MCF 10A (cell line): Measurements from ENCODE around the gene AGT. TPM values are rescaled to one million over a fixed set of nuclear protein-coding genes. Genes with fewer than 3 reads are reported as not detected.
"Not testable (repeated sequence)": the region's sequence is repeated elsewhere in the genome, so short reads cannot be mapped to it uniquely, and the experiment has no call there.

Experiments used
- BruUV-seq: library from RNA; stranded (reverse); fragments of 400-500 nt; replicated peaks from 2 replicates; lab custom pipeline; 2021; lab: Mats Ljungman, UMichigan
- CTCF ChIA-PET: fragments of 300-600 bp; sonication (Branson Sonifier 250); formaldehyde crosslinking; extraction: SDS; loops from one replicate; lab custom pipeline; 2021; ENCODE audit warnings: antibody characterized with exemption, inconsistent platforms; lab: Yijun Ruan, JAX
- POLR2A ChIA-PET: fragments of 300-600, 350-650 bp; sonication (Branson Sonifier 250); formaldehyde crosslinking; extraction: SDS; loops from one replicate; lab custom pipeline; 2020; ENCODE audit warnings: antibody characterized with exemption, inconsistent platforms; lab: Yijun Ruan, JAX
- DNase-seq: peaks from one replicate; pipeline ENCODE4 v3.0.0-alpha.2; 2018; ENCODE audit not compliant: unreplicated experiment
- H3K27ac Mint-ChIP-seq: one replicate; pipeline ENCODE4 v1.8.0; 2022; ENCODE audit warnings: mild to moderate bottlenecking, low read depth, mixed read lengths; ENCODE audit not compliant: unreplicated experiment
- H3K27me3 Mint-ChIP-seq: one replicate; pipeline ENCODE4 v1.8.0; 2022; ENCODE audit warnings: mixed read lengths; ENCODE audit not compliant: insufficient read depth, unreplicated experiment
- H3K36me3 Mint-ChIP-seq: one replicate; pipeline ENCODE4 v1.8.0; 2022; ENCODE audit warnings: mild to moderate bottlenecking, moderate library complexity, mixed read lengths; ENCODE audit not compliant: insufficient read depth, unreplicated experiment
- H3K4me1 Mint-ChIP-seq: one replicate; pipeline ENCODE4 v1.8.0; 2022; ENCODE audit warnings: mixed read lengths; ENCODE audit not compliant: insufficient read depth, unreplicated experiment
- H3K4me3 Mint-ChIP-seq: one replicate; pipeline ENCODE4 v1.8.0; 2022; ENCODE audit warnings: mild to moderate bottlenecking, moderate library complexity, mixed read lengths; ENCODE audit not compliant: unreplicated experiment
- H3K9me3 Mint-ChIP-seq: one replicate; pipeline ENCODE4 v1.8.0; 2022; ENCODE audit warnings: mixed read lengths; ENCODE audit not compliant: unreplicated experiment
- intact Hi-C: fragments of 100-400 bp; cut with micrococcal nuclease; formaldehyde crosslinking; loops from 2 replicates; pipeline ENCODE4 v1.14.1; 2022
- total RNA-seq: library from RNA; stranded (reverse); gene quantifications from 2 replicates; pipeline ENCODE4 v1.2.3, GENCODE V29; 2022
- TF ChIP-seq, protein P1 (sequence below): fragments of 200-600 bp; IDR thresholded peaks from one replicate; pipeline ENCODE4 v1.8.0; 2022; ENCODE audit warnings: antibody characterized with exemption, mild to moderate bottlenecking; ENCODE audit not compliant: unreplicated experiment

AGT gene
- total RNA-seq, 1 experiment from 2014 or later: not detected

DNA sequence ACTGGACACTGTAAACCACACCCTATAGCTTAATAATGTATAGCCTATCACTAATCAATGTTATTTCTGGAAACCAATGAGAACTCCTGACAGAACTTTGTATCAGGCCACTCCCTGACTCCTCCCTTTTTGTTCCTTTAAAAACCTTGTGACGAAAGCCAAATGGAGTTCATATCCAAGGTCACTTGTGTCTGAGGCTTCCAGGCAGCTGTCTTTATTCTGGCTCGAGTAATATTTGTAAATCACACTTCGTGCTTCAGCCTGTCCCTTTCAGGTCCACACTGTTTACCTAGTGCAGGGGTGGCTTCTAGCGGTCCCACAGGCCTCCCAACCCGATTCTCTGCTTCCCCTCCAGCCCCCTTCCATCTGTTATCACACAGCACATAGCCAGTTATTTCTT is 17.1 kb upstream of the AGT start:
- ChIA-PET CTCF (interaction anchor here (0.6 to 1.2 kb wide), 6 partner anchors 7 to 1850 kb away, joined by 3 to 4 read pairs (median 3); no protein-coding TSS in a partner anchor), POLR2A (interaction anchor here (0.6 kb wide), 1 partner anchor 18 kb away, joined by 3 read pairs; no protein-coding TSS in a partner anchor)
- TF ChIP-seq, protein P1, sequence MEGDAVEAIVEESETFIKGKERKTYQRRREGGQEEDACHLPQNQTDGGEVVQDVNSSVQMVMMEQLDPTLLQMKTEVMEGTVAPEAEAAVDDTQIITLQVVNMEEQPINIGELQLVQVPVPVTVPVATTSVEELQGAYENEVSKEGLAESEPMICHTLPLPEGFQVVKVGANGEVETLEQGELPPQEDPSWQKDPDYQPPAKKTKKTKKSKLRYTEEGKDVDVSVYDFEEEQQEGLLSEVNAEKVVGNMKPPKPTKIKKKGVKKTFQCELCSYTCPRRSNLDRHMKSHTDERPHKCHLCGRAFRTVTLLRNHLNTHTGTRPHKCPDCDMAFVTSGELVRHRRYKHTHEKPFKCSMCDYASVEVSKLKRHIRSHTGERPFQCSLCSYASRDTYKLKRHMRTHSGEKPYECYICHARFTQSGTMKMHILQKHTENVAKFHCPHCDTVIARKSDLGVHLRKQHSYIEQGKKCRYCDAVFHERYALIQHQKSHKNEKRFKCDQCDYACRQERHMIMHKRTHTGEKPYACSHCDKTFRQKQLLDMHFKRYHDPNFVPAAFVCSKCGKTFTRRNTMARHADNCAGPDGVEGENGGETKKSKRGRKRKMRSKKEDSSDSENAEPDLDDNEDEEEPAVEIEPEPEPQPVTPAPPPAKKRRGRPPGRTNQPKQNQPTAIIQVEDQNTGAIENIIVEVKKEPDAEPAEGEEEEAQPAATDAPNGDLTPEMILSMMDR: no peak
- no peak for DNase-seq
- no peak overlapping the region for H3K4me3 Mint-ChIP-seq
- peaks cover 30% of the 10 kb centered on the region for H3K27me3 Mint-ChIP-seq
- no peaks in the 10 kb centered on the region for H3K4me1 Mint-ChIP-seq
- no peaks in the 10 kb centered on the region for H3K36me3 Mint-ChIP-seq
- BruUV-seq: no TSS peak
- no peak overlapping the region for H3K27ac Mint-ChIP-seq
- intact Hi-C loops: no loop called here
- no peaks in the 10 kb centered on the region for H3K9me3 Mint-ChIP-seq

DNA sequence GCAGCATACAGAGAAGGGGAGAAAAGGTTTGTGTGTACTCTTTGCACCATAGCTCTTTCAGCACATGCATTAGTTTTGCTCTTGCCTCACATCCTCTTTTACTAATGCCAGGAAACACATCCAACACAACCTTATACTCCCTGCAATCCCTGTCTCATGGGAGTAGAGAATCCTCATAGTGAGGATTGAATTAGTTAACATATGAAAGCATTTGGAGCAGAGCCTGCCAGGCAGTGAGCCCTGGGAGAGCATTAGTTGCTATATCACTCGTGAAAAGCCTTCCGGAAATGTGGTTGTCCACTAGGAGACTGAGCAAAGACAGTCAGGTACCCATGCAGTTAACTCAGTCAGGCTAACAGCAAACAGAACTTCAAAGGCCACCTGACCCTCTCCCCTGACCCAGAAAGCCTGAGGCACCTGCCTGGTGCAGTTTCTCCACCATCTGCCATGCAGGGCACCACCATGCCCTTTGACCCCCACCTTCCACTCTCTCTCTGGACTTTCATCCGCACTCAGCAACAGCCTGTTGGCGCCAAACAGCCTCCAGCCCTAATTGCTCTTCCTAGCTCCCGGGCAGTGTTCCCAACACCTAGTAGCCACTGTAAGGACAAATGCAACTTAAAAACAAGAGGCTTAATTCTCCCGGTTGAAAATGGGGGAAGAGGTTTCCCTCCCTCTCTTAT is 14.9 kb upstream of the AGT start:
- BruUV-seq: no TSS peak
- Mint-ChIP-seq H3K9me3 (no peaks in the 10 kb centered on the region), H3K27me3 (peaks cover 22% of the 10 kb centered on the region), H3K36me3 (no peaks in the 10 kb centered on the region), H3K4me1 (no peaks in the 10 kb centered on the region), H3K4me3 (no peak overlapping the region), H3K27ac (no peak overlapping the region)
- no peak for DNase-seq
- POLR2A ChIA-PET: no interaction called here
- intact Hi-C loops: no loop called here
- CTCF ChIA-PET: interaction anchor here (0.6 kb wide), 1 partner anchor 369 kb away, joined by 4 read pairs; no protein-coding TSS in a partner anchor
- TF ChIP-seq, protein P1: no peak

DNA sequence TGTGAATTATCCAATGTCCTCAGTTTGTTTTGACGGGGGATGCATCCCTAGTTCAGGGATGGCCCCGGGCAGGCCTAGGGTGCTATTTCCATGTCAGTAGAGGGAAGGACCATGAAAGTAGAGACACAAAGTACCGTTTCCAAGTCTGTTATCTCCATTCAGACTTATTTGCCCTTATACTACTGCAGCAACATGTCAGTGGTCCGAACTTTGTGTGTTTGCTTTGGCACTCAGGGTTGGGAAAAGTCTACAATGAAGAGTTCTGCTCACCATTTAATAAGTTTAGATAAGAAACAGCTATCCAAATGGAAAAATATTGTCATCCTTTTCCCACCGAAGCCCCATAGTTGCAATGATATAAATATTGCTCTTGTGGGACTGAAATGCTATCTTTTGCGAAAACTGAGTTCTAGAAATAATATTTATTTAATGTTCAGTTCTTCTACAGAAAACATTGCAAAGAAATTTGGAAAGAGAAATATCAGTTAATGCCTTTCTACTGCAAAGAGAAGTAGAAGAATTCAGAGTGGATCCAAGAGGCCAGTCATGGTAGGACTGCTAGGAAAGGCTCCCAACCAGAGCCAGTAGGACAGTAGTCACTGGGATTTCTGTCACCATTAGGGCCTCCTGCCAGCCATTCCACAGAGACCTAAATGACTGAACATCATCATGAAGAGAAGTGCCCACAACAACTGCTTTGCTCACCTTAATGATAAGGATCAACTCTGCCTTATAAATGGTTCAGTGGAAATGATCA is 11.5 kb upstream of the AGT start:
- Mint-ChIP-seq H3K9me3 (no peaks in the 10 kb centered on the region), H3K36me3 (no peaks in the 10 kb centered on the region), H3K27ac (no peak overlapping the region), H3K4me3 (no peak overlapping the region), H3K27me3 (peaks cover 22% of the 10 kb centered on the region), H3K4me1 (no peaks in the 10 kb centered on the region)
- DNase-seq: no peak
- CTCF ChIA-PET: interaction anchor here (0.5 to 1.1 kb wide), 2 partner anchors 39 to 72 kb away, joined by 3 to 4 read pairs; no protein-coding TSS in a partner anchor
- BruUV-seq: no TSS peak
- intact Hi-C loops: no loop called here
- POLR2A ChIA-PET: no interaction called here
- TF ChIP-seq, protein P1: no peak

DNA sequence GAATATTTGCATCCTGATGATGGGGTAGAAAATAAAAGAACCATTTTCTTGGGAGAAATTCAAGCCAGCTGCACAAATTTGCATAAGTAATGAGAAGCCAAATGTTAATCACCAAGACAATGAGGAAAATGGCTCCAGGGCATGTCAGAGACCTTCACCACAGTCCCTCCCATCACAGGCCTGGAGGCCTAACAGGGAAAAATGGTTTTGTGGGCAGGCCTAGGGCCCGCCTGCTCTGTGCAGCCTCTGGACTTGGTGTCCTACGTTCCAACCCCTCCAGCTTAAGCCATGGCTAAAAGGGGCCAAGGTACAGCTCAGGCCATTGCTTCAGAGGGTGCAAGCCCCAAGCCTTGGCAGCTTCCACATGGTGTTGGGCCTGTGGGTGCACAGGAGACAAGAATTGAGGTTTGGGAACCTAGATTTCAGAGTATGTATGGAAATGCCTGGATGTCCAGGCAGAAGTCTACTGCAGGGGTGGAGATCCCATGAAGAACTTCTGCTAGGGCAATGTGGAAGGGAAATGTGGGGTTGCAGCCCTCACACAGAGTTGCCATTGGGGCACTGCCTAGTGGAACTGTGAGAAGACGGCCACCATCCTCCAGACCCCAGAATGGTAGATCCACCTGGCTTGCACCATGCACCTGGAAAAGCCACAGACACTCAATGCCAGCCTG is 8.1 kb upstream of the AGT start:
- H3K27ac Mint-ChIP-seq, H3K4me3 Mint-ChIP-seq, H3K4me1 Mint-ChIP-seq, H3K36me3 Mint-ChIP-seq, intact Hi-C loops, H3K9me3 Mint-ChIP-seq, DNase-seq, H3K27me3 Mint-ChIP-seq, BruUV-seq, POLR2A ChIA-PET: not testable (repeated sequence)
- CTCF ChIA-PET: interaction anchor here (0.6 kb wide), 1 partner anchor 8 kb away, joined by 3 read pairs; the partner anchor contains the start of gene AGT
